HCT116 (cell line): ENCODE results near the gene NSFL1C. TPM values are rescaled to one million over a fixed set of nuclear protein-coding genes. Genes with fewer than 3 reads are reported as not detected.

Source experiments
- ATAC-seq: fragments of 200-7000 bp; cut with Tn5 transposase; 2 replicates; pipeline ENCODE4 v1.9.1; 2020; ENCODE audit warnings: mild to moderate bottlenecking, moderate library complexity
- BruUV-seq: library from RNA; stranded (reverse); fragments of 400-500 nt; replicated peaks from 2 replicates; lab custom pipeline; 2021; lab: Mats Ljungman, UMichigan
- CTCF ChIA-PET: fragments of 300-600 bp; sonication (Branson Sonifier 250); formaldehyde crosslinking; loops from one replicate; lab custom pipeline; 2021; ENCODE audit warnings: antibody characterized with exemption; lab: Charles Lee
- POLR2A ChIA-PET: fragments of 300-600, 350-600 bp; sonication (Branson Sonifier 250); formaldehyde crosslinking; loops from one replicate; lab custom pipeline; 2021; ENCODE audit warnings: antibody characterized with exemption; lab: Charles Lee
- RAD21 ChIA-PET, 2 experiments: fragments of 300-600 bp; sonication (Branson Sonifier 250); formaldehyde crosslinking; loops; one replicate each; lab custom pipeline; 2023; ENCODE audit warnings: low total read pairs in 2 of 2; ENCODE audit not compliant: uncharacterized antibody in 2 of 2, unreplicated experiment in 2 of 2, low non-redundant PET in 1 of 2; lab: Charles Lee
- DNase-seq: peaks from one replicate; pipeline ENCODE4 v3.0.0-alpha.2; 2010; ENCODE audit warnings: low read depth, low spot score
- H2AFZ ChIP-seq: fragments of 200-600 bp; shearing (Covaris generic), sonication (generic); 2 replicates; pipeline ENCODE4 v1.6.1; 2017; ENCODE audit warnings: low read depth, mixed run types, mixed read lengths, antibody characterized with exemption, low read length; ENCODE audit not compliant: poor library complexity, severe bottlenecking
- H3K27ac ChIP-seq: 2 replicates; pipeline ENCODE4 v1.5.1; 2012; ENCODE audit warnings: low read depth, low read length
- H3K27me3 ChIP-seq: fragments of 200-600 bp; sonication (generic); 2 replicates; pipeline ENCODE4 v1.6.1; 2016; ENCODE audit warnings: mixed run types, low read length, mixed read lengths; ENCODE audit not compliant: insufficient read depth
- H3K36me3 ChIP-seq, 2 experiments: fragments of 200-500 bp in 1 of 2; fragments of 200-600 bp in 1 of 2; sonication (Bioruptor generic) in 1 of 2; sonication (generic) in 1 of 2; 2 replicates each; pipeline versions ENCODE4 v1.5.1 to v1.6.1; 2014 to 2016; ENCODE audit warnings: low read length in 2 of 2, inconsistent platforms in 1 of 2, mixed read lengths in 1 of 2, mixed run types in 1 of 2; ENCODE audit not compliant: insufficient read depth in 2 of 2, control insufficient read depth in 1 of 2
- H3K4me1 ChIP-seq, 2 experiments: fragments of 200-600 bp in 1 of 2; sonication (generic) in 1 of 2; 2 replicates each; pipeline versions ENCODE4 v1.5.1 to v1.6.1; 2012 to 2017; ENCODE audit warnings: low read length in 2 of 2, inconsistent platforms in 1 of 2, mild to moderate bottlenecking in 1 of 2, mixed read lengths in 1 of 2, mixed run types in 1 of 2, moderate library complexity in 1 of 2; ENCODE audit not compliant: insufficient read depth in 2 of 2, control insufficient read depth in 1 of 2
- H3K4me2 ChIP-seq: fragments of 200-600 bp; sonication (generic); 2 replicates; pipeline ENCODE4 v1.6.1; 2017; ENCODE audit warnings: mixed run types, low read length, mixed read lengths
- H3K4me3 ChIP-seq, 2 experiments: fragments of 200-600 bp in 1 of 2; sonication (generic) in 1 of 2; replicated peaks in 1 of 2; 2 replicates each; pipeline ENCODE4 v1.5.1; 2011 to 2016; ENCODE audit warnings: low read length in 2 of 2, control low read depth in 1 of 2, low read depth in 1 of 2, mild to moderate bottlenecking in 1 of 2, mixed read lengths in 1 of 2, mixed run types in 1 of 2
- H3K79me2 ChIP-seq: fragments of 200-600 bp; sonication (generic); 2 replicates; pipeline ENCODE4 v1.6.1; 2017; ENCODE audit warnings: mild to moderate bottlenecking, mixed run types, low read length, moderate library complexity, mixed read lengths; ENCODE audit not compliant: insufficient read depth
- H3K9ac ChIP-seq: fragments of 200-600 bp; sonication (generic); 2 replicates; pipeline ENCODE4 v1.6.1; 2016; ENCODE audit warnings: low read length, mixed read lengths
- H3K9me2 ChIP-seq: fragments of 200-600 bp; sonication (generic), shearing (Covaris generic); 2 replicates; pipeline ENCODE4 v1.6.1; 2017; ENCODE audit warnings: mixed run types, mild to moderate bottlenecking, moderate library complexity; ENCODE audit not compliant: insufficient read depth
- H3K9me3 ChIP-seq, 2 experiments: fragments of 200-500 bp in 1 of 2; fragments of 200-600 bp in 1 of 2; sonication (Bioruptor generic) in 1 of 2; sonication (generic) in 1 of 2; 2 replicates each; pipeline ENCODE4 v1.6.1; 2014 to 2017; ENCODE audit warnings: low read length in 2 of 2, mixed read lengths in 2 of 2, inconsistent platforms in 1 of 2, low read depth in 1 of 2, mild to moderate bottlenecking in 1 of 2, mixed run types in 1 of 2, moderate library complexity in 1 of 2; ENCODE audit not compliant: control insufficient read depth in 1 of 2, insufficient read depth in 1 of 2
- H4K20me1 ChIP-seq: fragments of 200-600 bp; sonication (generic), shearing (Covaris generic); 2 replicates; pipeline ENCODE4 v1.6.1; 2017; ENCODE audit warnings: mixed run types, mild to moderate bottlenecking, moderate library complexity; ENCODE audit not compliant: insufficient read depth
- CBX3 ChIP-seq: IDR thresholded peaks from 2 replicates; pipeline ENCODE4 v1.6.1; 2012; ENCODE audit warnings: low read depth
- ELF1 ChIP-seq: IDR thresholded peaks from 2 replicates; pipeline ENCODE4 v1.6.1; 2012; ENCODE audit warnings: low read depth, borderline replicate concordance
- EZH2 ChIP-seq: fragments of 200-600 bp; sonication (generic); IDR thresholded peaks from 2 replicates; pipeline ENCODE4 v1.6.1; 2017; ENCODE audit warnings: antibody characterized with exemption, mixed run types
- JUND ChIP-seq: IDR thresholded peaks from 2 replicates; pipeline ENCODE4 v1.6.1; 2012
- POLR2A ChIP-seq: IDR thresholded peaks from 2 replicates; pipeline ENCODE4 v1.7.0; 2011; ENCODE audit warnings: borderline replicate concordance; ENCODE audit not compliant: insufficient read depth, insufficient read length; ENCODE audit errors: extremely low read depth
- POLR2AphosphoS5 ChIP-seq: IDR thresholded peaks from 2 replicates; pipeline ENCODE4 v1.6.1; 2011; ENCODE audit warnings: mild to moderate bottlenecking, low read depth, low read length, moderate library complexity
- RAD21 ChIP-seq: IDR thresholded peaks from 2 replicates; pipeline ENCODE4 v1.6.1; 2012; ENCODE audit warnings: low read depth, mild to moderate bottlenecking
- SRF ChIP-seq: IDR thresholded peaks from 2 replicates; pipeline ENCODE4 v1.6.1; 2012; ENCODE audit warnings: low read depth
- TCF7L2 ChIP-seq: IDR thresholded peaks from 2 replicates; pipeline ENCODE4 v1.7.0; 2011; ENCODE audit warnings: borderline replicate concordance, inconsistent platforms; ENCODE audit not compliant: insufficient read depth, insufficient read length; ENCODE audit errors: extremely low read depth
- YY1 ChIP-seq: IDR thresholded peaks from 2 replicates; pipeline ENCODE4 v1.6.1; 2011; ENCODE audit warnings: low read length, low read depth, moderate library complexity, mild to moderate bottlenecking; ENCODE audit not compliant: insufficient replicate concordance; ENCODE audit errors: extremely low read depth
- ZFX ChIP-seq: fragments of 450-650 bp; IDR thresholded peaks from 2 replicates; pipeline ENCODE4 v1.6.1; 2017
- ZNF274 ChIP-seq: fragments of 200-500 bp; sonication (Bioruptor generic); IDR thresholded peaks from 2 replicates; pipeline ENCODE4 v1.6.1; 2014; ENCODE audit warnings: mild to moderate bottlenecking, low read depth, low read length, inconsistent platforms
- intact Hi-C: fragments of 100-400 bp; cut with micrococcal nuclease; formaldehyde crosslinking; loops from 2 replicates; pipeline ENCODE4 v1.10.0; 2022
- total RNA-seq: library from RNA; stranded (reverse); gene quantifications from one replicate; pipeline ENCODE4 v1.2.1, GENCODE V29; 2021; ENCODE audit not compliant: unreplicated experiment
- TF ChIP-seq, protein P1 (sequence below): IDR thresholded peaks from 2 replicates; pipeline ENCODE4 v1.6.1; 2012
- TF ChIP-seq, protein P2 (sequence below): IDR thresholded peaks from 2 replicates; pipeline ENCODE4 v1.6.1; 2012
- TF ChIP-seq, protein P3 (sequence below), 3 experiments: fragments of 200-600 bp in 1 of 3; sonication (generic) in 1 of 3; IDR thresholded peaks in 2 of 3; conservative IDR thresholded peaks in 1 of 3; 2 replicates each; pipeline ENCODE4 v1.5.1; 2012 to 2017; ENCODE audit warnings: low read depth in 2 of 3, low read length in 2 of 3, antibody characterized with exemption in 1 of 3, borderline replicate concordance in 1 of 3, control low read depth in 1 of 3, mild to moderate bottlenecking in 1 of 3, mixed read lengths in 1 of 3, mixed run types in 1 of 3, moderate library complexity in 1 of 3; ENCODE audit not compliant: insufficient read depth in 1 of 3
- TF ChIP-seq, protein P4 (sequence below): IDR thresholded peaks from 2 replicates; pipeline ENCODE4 v1.6.1; 2011; ENCODE audit warnings: mild to moderate bottlenecking, low read length, moderate library complexity; ENCODE audit not compliant: insufficient replicate concordance; ENCODE audit errors: extremely low read depth

NSFL1C gene
- total RNA-seq, 1 experiment from 2014 or later = 93.4 TPM

DNA sequence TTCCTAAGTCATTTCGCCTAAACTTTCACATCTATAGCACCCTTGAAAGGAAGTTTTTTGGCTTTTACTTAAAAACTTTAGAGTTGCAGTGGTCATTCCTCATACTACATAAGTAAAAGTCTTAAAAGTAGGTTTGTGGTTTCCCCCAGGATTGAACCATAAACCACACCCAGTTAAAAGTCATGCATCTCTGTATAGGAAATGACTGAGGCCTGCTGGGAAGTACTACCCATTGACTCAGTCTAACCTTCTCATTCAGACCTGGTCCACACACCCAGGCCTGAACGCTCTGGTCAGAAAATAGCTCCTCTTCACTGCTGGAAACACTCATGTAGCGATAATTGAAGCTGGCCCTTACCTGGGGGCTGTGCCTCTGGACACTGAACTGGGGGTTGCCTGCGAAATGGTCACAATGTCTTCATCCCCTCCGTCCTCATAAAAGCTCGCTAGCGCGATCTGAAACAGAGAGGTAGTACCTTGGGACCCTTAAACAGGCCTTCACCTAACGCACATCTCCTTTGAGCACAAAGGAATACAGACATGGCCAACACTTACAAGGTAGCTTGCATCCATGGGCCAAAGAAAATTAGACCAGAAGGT, 2.6 kb downstream of the NSFL1C start:
- Histone ChIP-seq H3K79me2 (peaks cover 71% of the 10 kb centered on the region), H3K9me3 (no peaks in the 10 kb centered on the region), H3K9me2 (no peaks in the 10 kb centered on the region), H3K4me2 (no peak overlapping the region), H3K9ac (no peak overlapping the region), H3K36me3 (peaks cover 29 to 48% of the 10 kb centered on the region in 2 experiments; a peak in 3 of 4 replicates), H3K27ac (no peak overlapping the region), H3K4me3 (no peak overlapping the region), H2AFZ (no peak overlapping the region), H3K4me1 (peaks cover 12 to 16% of the 10 kb centered on the region in 2 experiments), H3K27me3 (no peaks in the 10 kb centered on the region), H4K20me1 (peaks cover 6% of the 10 kb centered on the region; the same call in 1 of the 2 replicates)
- BruUV-seq = no TSS peak
- DNase-seq (no peak), ATAC-seq (no peak)
- RAD21 ChIA-PET = no interaction called here
- CTCF ChIA-PET = no interaction called here
- TF ChIP-seq ZFX = no peak
- POLR2A ChIA-PET = no interaction called here
- intact Hi-C loops = loop anchor here (10.0 kb wide), 1 partner anchor 249 kb away; no protein-coding TSS in a partner anchor

DNA sequence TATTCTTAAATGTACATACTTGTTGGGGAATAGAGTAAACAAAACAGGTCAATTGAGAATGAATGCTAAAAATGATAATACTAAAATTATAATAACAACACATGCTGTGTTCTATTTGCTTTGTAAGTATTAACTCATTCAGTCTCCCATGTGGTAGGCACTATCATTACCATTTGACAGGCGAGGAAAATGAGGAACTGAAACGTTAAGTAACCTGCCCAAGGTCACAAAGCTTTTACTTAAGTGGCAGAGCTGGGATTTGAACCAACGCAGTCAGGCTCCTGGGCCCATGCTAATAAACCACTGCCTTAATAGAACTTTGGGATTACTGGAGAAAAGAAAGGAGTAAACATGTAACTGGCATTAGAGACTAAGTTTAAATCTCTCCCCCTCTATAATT, 3.8 kb downstream of the NSFL1C start:
- Histone ChIP-seq H4K20me1 (peaks cover 6% of the 10 kb centered on the region; the same call in 1 of the 2 replicates), H3K79me2 (peaks cover 81% of the 10 kb centered on the region), H2AFZ (no peak overlapping the region), H3K4me1 (peaks cover 12 to 16% of the 10 kb centered on the region in 2 experiments), H3K4me3 (no peak overlapping the region), H3K9ac (no peak overlapping the region), H3K36me3 (peaks cover 40 to 52% of the 10 kb centered on the region in 2 experiments; a peak in 3 of 4 replicates), H3K27ac (no peak overlapping the region), H3K27me3 (no peaks in the 10 kb centered on the region), H3K9me2 (no peaks in the 10 kb centered on the region), H3K9me3 (no peaks in the 10 kb centered on the region), H3K4me2 (no peak overlapping the region)
- DNase-seq (no peak), ATAC-seq (no peak)
- CTCF ChIA-PET = no interaction called here
- intact Hi-C loops = loop anchor here (10.0 kb wide), 1 partner anchor 248 kb away; no protein-coding TSS in a partner anchor
- no TSS peak for BruUV-seq
- POLR2A ChIA-PET = no interaction called here
- RAD21 ChIA-PET = no interaction called here
- TF ChIP-seq TCF7L2 = no peak
- TF ChIP-seq, protein P1, sequence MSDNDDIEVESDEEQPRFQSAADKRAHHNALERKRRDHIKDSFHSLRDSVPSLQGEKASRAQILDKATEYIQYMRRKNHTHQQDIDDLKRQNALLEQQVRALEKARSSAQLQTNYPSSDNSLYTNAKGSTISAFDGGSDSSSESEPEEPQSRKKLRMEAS = no peak
- TF ChIP-seq YY1 = no peak
- no peak for TF ChIP-seq EZH2
- TF ChIP-seq, protein P2, sequence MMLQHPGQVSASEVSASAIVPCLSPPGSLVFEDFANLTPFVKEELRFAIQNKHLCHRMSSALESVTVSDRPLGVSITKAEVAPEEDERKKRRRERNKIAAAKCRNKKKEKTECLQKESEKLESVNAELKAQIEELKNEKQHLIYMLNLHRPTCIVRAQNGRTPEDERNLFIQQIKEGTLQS = no peak
- no peak for TF ChIP-seq ZNF274
- TF ChIP-seq, protein P3, sequence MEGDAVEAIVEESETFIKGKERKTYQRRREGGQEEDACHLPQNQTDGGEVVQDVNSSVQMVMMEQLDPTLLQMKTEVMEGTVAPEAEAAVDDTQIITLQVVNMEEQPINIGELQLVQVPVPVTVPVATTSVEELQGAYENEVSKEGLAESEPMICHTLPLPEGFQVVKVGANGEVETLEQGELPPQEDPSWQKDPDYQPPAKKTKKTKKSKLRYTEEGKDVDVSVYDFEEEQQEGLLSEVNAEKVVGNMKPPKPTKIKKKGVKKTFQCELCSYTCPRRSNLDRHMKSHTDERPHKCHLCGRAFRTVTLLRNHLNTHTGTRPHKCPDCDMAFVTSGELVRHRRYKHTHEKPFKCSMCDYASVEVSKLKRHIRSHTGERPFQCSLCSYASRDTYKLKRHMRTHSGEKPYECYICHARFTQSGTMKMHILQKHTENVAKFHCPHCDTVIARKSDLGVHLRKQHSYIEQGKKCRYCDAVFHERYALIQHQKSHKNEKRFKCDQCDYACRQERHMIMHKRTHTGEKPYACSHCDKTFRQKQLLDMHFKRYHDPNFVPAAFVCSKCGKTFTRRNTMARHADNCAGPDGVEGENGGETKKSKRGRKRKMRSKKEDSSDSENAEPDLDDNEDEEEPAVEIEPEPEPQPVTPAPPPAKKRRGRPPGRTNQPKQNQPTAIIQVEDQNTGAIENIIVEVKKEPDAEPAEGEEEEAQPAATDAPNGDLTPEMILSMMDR (IDR thresholded peaks at IDR 0.05 in 2 of 3, conservative IDR thresholded peaks at IDR 0.05 in 1 of 3; ENCODE audit: borderline replicate concordance in 1 of 3, insufficient read depth in 1 of 3, low read depth in 2 of 3, low read length in 2 of 3) = no peak
- TF ChIP-seq POLR2AphosphoS5 = no peak
- TF ChIP-seq JUND = no peak
- TF ChIP-seq POLR2A = no peak
- TF ChIP-seq, protein P4, sequence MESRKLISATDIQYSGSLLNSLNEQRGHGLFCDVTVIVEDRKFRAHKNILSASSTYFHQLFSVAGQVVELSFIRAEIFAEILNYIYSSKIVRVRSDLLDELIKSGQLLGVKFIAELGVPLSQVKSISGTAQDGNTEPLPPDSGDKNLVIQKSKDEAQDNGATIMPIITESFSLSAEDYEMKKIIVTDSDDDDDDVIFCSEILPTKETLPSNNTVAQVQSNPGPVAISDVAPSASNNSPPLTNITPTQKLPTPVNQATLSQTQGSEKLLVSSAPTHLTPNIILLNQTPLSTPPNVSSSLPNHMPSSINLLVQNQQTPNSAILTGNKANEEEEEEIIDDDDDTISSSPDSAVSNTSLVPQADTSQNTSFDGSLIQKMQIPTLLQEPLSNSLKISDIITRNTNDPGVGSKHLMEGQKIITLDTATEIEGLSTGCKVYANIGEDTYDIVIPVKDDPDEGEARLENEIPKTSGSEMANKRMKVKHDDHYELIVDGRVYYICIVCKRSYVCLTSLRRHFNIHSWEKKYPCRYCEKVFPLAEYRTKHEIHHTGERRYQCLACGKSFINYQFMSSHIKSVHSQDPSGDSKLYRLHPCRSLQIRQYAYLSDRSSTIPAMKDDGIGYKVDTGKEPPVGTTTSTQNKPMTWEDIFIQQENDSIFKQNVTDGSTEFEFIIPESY = no peak
- no peak for TF ChIP-seq ELF1
- no peak for TF ChIP-seq SRF
- no peak for TF ChIP-seq CBX3
- no peak for TF ChIP-seq RAD21
